ENCODE data around the gene OTULIN. TPM values are rescaled to one million over a fixed set of nuclear protein-coding genes. Genes with fewer than 3 reads are reported as not detected.

Gene OTULIN
- polyA plus RNA-seq, 1 donor, result 21.1 TPM

- no peak for DNase-seq
Observed at GRCh38 chr5:14667290-14667689, 2.8 kb downstream of the OTULIN start.

- no peak for DNase-seq
Observed at GRCh38 chr5:14667770-14668169, 3.3 kb downstream of the OTULIN start.

- DNase-seq, result no peak
Observed at GRCh38 chr5:14668181-14668591, 3.7 kb downstream of the OTULIN start.

- no peak for DNase-seq
Observed at GRCh38 chr5:14669415-14669814, 4.9 kb downstream of the OTULIN start.

GRCh38 chr5:14669975-14670374 is 5.5 kb downstream of the OTULIN start:
- no peak for DNase-seq

GRCh38 chr5:14671414-14671813 is 6.9 kb downstream of the OTULIN start:
- DNase-seq, result no peak

GRCh38 chr5:14672082-14672481 is 7.6 kb downstream of the OTULIN start:
- DNase-seq, result no peak

- DNase-seq, result no peak
Observed at GRCh38 chr5:14672484-14673394, 8.2 kb downstream of the OTULIN start.

- no peak for DNase-seq
Observed at GRCh38 chr5:14673443-14673842, 8.9 kb downstream of the OTULIN start.

- DNase-seq, result peak; percentile 56
Observed at GRCh38 chr5:14674983-14675854, 10.7 kb downstream of the OTULIN start.

GRCh38 chr5:14675865-14676300 is 11.4 kb downstream of the OTULIN start:
- DNase-seq, result no peak

- no peak for DNase-seq
Observed at GRCh38 chr5:14676320-14676719, 11.8 kb downstream of the OTULIN start.

- DNase-seq, result no peak
Observed at GRCh38 chr5:14678773-14679334, 14.3 kb downstream of the OTULIN start.

- no peak for DNase-seq
Observed at GRCh38 chr5:14679595-14679994, 15.1 kb downstream of the OTULIN start.

GRCh38 chr5:14681236-14681752 is 16.8 kb downstream of the OTULIN start:
- no peak for DNase-seq

GRCh38 chr5:14683906-14684455 is 19.5 kb downstream of the OTULIN start:
- no peak for DNase-seq

GRCh38 chr5:14684757-14685156 is 20.2 kb downstream of the OTULIN start:
- no peak for DNase-seq

GRCh38 chr5:14685757-14686156 is 21.2 kb downstream of the OTULIN start:
- DNase-seq, result no peak

GRCh38 chr5:14686517-14686916 is 22.0 kb downstream of the OTULIN start:
- DNase-seq, result no peak

GRCh38 chr5:14687023-14687665 is 22.6 kb downstream of the OTULIN start:
- no peak for DNase-seq

- DNase-seq, result no peak
Observed at GRCh38 chr5:14693070-14693469, 28.6 kb downstream of the OTULIN start.

- DNase-seq, result no peak
Observed at GRCh38 chr5:14695152-14695551, 30.6 kb downstream of the OTULIN start.

Data from left kidney (tissue), 2 donors.